HepG2 (cell line): ENCODE results near the gene RUNDC1. TPM values are rescaled to one million over a fixed set of nuclear protein-coding genes. Genes with fewer than 3 reads are reported as not detected.

ENCODE experiments used
- AGO1 ChIP-seq: fragments of 200-400 bp; formaldehyde crosslinking; IDR thresholded peaks from 2 replicates; pipeline ENCODE4 v1.6.1; 2017; ENCODE audit warnings: mild to moderate bottlenecking, low read depth, low read length, moderate library complexity; ENCODE audit not compliant: poor library complexity, severe bottlenecking
- CHD4 ChIP-seq: fragments of 200-600 bp; sonication (generic); IDR thresholded peaks from 2 replicates; pipeline ENCODE4 v1.7.0; 2017; ENCODE audit warnings: mild to moderate bottlenecking, low read length, borderline replicate concordance
- CREB1 ChIP-seq, 2 experiments: fragments of 450-650 bp in 1 of 2; IDR thresholded peaks; 2 replicates each; pipeline ENCODE4 v1.6.1; 2016 to 2017; ENCODE audit warnings: control low read depth in 1 of 2, mild to moderate bottlenecking in 1 of 2, missing compliant biosample characterization in 1 of 2, missing genetic modification characterization in 1 of 2
- KDM1A ChIP-seq: IDR thresholded peaks from 2 replicates; pipeline ENCODE4 v1.6.1; 2016; ENCODE audit warnings: missing compliant biosample characterization
- NFIC ChIP-seq: IDR thresholded peaks from 2 replicates; pipeline ENCODE4 v1.6.1; 2012; ENCODE audit warnings: mild to moderate bottlenecking, low read length, inconsistent platforms
- PAX8 ChIP-seq: sonication (generic); formaldehyde crosslinking; IDR thresholded peaks from 2 replicates; pipeline ENCODE4 v1.8.0; 2022; ENCODE audit warnings: mild to moderate bottlenecking, missing genetic modification reagents, borderline replicate concordance
- PHF21A ChIP-seq: sonication (generic); formaldehyde crosslinking; IDR thresholded peaks from 2 replicates; pipeline ENCODE4 v1.5.0; 2020; ENCODE audit warnings: mild to moderate bottlenecking, missing genetic modification reagents
- SMARCE1 ChIP-seq: fragments of 450-650 bp; IDR thresholded peaks from 2 replicates; pipeline ENCODE4 v1.6.1; 2017; ENCODE audit warnings: borderline replicate concordance
- THYN1 ChIP-seq: sonication (generic); formaldehyde crosslinking; IDR thresholded peaks from 2 replicates; pipeline ENCODE4 v1.8.1; 2023; ENCODE audit warnings: low read depth, mild to moderate bottlenecking, moderate library complexity, missing genetic modification reagents, borderline replicate concordance
- XRCC5 ChIP-seq: fragments of 200-400 bp; formaldehyde crosslinking; optimal IDR thresholded peaks from 2 replicates; pipeline ENCODE3; 2017; ENCODE audit warnings: mild to moderate bottlenecking, low read length
- ZFP36L1 ChIP-seq: sonication (generic); formaldehyde crosslinking; IDR thresholded peaks from 2 replicates; pipeline ENCODE4 v1.8.0; 2022; ENCODE audit warnings: mild to moderate bottlenecking, missing genetic modification reagents, moderate library complexity
- ZNF17 ChIP-seq: sonication (generic); formaldehyde crosslinking; IDR thresholded peaks from 2 replicates; pipeline ENCODE4 v1.5.0; 2020; ENCODE audit warnings: mild to moderate bottlenecking, missing genetic modification reagents
- ZNF264 ChIP-seq: sonication (generic); formaldehyde crosslinking; IDR thresholded peaks from 2 replicates; pipeline ENCODE4 v1.4.0; 2020; ENCODE audit warnings: missing genetic modification reagents
- ZNF33B ChIP-seq: sonication (generic); formaldehyde crosslinking; IDR thresholded peaks from 2 replicates; pipeline ENCODE4 v1.5.1; 2020; ENCODE audit warnings: mild to moderate bottlenecking, missing genetic modification reagents
- ZNF431 ChIP-seq: sonication (generic); formaldehyde crosslinking; IDR thresholded peaks from 2 replicates; pipeline ENCODE4 v1.9.0; 2022; ENCODE audit warnings: missing genetic modification reagents, low read depth, mild to moderate bottlenecking, borderline replicate concordance
- ZSCAN12 ChIP-seq: sonication (generic); formaldehyde crosslinking; IDR thresholded peaks from 2 replicates; pipeline ENCODE4 v1.9.0; 2021; ENCODE audit warnings: mild to moderate bottlenecking, missing genetic modification reagents
- polyA plus RNA-seq, 8 experiments: library from polyadenylated mRNA; depleted of rRNA in 3 of 8; stranded (reverse) in 7 of 8; unstranded in 1 of 8; fragments of >200 nt; fragmentation: Illumina TruSeq in 4 of 8; extraction: Trizol in 4 of 8; gene quantifications; 2 replicates each; pipeline versions ENCODE4 v1.2.1 to v1.2.3, GENCODE V29; 2011 to 2016; ENCODE audit warnings: low read depth in 4 of 8, missing spikeins in 1 of 8, mixed read lengths in 1 of 8; ENCODE audit not compliant: insufficient read depth in 1 of 8
- total RNA-seq, 5 experiments: library from RNA; depleted of rRNA; stranded (reverse); fragments of >200 nt; fragmentation: Illumina TruSeq; extraction: Trizol; gene quantifications; 2 replicates each; pipeline ENCODE4 v1.2.3, GENCODE V29; 2016; ENCODE audit warnings: low read depth in 1 of 5
- TF ChIP-seq, protein P1 (sequence below): sonication (generic); formaldehyde crosslinking; conservative IDR thresholded peaks from 2 replicates; pipeline ENCODE4 v1.8.0; 2022; ENCODE audit warnings: mild to moderate bottlenecking, moderate library complexity, missing genetic modification reagents
- TF ChIP-seq, protein P2 (sequence below): sonication (generic); formaldehyde crosslinking; IDR thresholded peaks from 2 replicates; pipeline ENCODE4 v1.4.0; 2020; ENCODE audit warnings: missing genetic modification reagents
- TF ChIP-seq, protein P3 (sequence below): IDR thresholded peaks from 2 replicates; pipeline ENCODE4 v1.6.1; 2016; ENCODE audit warnings: low read depth, borderline replicate concordance
- TF ChIP-seq, protein P4 (sequence below): sonication (generic); formaldehyde crosslinking; conservative IDR thresholded peaks from 2 replicates; pipeline ENCODE4 v1.4.0; 2020; ENCODE audit warnings: missing genetic modification reagents

RUNDC1 gene
- total and polyA plus RNA-seq, 2 of the 13 experiments (the other 11 are each of a cell fraction or from before 2014, with no cell fraction given), result 10.3 to 11.4 TPM

DNA sequence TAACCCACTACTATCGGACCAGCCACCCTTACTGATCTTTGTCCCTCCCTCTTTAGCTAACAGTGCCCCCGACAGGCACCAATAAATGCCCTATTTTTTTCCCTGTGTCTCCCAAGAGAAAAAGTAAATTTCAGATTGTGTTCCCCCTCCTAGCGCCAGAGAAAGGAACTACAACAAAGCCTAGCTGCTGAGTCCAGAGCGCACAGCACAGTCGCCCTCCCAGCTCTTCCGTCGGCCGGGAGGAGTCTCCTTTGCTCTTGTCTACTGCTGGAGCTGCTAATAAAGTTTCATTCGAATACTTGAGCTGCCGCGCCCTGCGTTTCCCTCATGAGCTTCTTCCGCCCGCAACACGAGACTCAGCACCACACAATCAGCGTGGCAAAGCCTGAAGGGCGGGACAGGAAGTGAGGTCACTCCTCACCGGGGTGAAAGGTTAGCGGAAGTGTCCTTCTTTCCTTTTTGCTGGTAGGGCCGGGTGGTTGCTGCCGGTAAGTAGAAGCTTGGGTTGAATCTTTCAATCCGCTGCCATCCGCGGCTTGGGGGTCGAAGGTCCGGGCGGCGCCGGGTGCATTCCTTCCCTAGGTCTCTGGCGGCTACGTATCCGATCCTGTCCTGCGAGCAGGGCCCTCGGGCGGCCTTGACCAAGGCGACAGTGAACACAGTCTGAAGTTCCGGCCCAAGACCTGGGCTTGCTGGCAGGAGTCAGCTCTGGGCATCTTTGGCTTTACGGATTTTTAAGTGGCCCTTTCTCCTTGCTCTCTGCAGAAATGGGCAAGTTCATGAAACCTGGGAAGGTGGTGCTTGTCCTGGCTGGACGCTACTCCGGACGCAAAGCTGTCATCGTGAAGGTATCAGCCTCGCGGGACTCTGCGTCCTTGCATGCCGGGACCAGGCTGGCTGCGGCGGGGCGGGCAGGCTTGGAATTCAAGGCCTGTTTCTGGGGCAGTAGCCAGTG, 17.9 kb downstream of the RUNDC1 start, which contains the start of gene RPL27 (continued):
- TF ChIP-seq CHD4, result no peak
- peak; percentile 88; the same call in 1 of the 2 replicates for TF ChIP-seq ZNF431
- TF ChIP-seq, protein P1, sequence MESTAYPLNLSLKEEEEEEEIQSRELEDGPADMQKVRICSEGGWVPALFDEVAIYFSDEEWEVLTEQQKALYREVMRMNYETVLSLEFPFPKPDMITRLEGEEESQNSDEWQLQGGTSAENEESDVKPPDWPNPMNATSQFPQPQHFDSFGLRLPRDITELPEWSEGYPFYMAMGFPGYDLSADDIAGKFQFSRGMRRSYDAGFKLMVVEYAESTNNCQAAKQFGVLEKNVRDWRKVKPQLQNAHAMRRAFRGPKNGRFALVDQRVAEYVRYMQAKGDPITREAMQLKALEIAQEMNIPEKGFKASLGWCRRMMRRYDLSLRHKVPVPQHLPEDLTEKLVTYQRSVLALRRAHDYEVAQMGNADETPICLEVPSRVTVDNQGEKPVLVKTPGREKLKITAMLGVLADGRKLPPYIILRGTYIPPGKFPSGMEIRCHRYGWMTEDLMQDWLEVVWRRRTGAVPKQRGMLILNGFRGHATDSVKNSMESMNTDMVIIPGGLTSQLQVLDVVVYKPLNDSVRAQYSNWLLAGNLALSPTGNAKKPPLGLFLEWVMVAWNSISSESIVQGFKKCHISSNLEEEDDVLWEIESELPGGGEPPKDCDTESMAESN (CRISPR knock-in tag), result peak; percentile 98
- peak; percentile 99 for TF ChIP-seq XRCC5
- TF ChIP-seq THYN1 (CRISPR knock-in tag), result no peak
- TF ChIP-seq ZSCAN12 (CRISPR knock-in tag), result 0 out of 2 replicates have a peak, but pooled peaks have one; percentile 9
- TF ChIP-seq ZFP36L1, result peak; percentile 94; the same call in 1 of the 2 replicates
- TF ChIP-seq, protein P2, sequence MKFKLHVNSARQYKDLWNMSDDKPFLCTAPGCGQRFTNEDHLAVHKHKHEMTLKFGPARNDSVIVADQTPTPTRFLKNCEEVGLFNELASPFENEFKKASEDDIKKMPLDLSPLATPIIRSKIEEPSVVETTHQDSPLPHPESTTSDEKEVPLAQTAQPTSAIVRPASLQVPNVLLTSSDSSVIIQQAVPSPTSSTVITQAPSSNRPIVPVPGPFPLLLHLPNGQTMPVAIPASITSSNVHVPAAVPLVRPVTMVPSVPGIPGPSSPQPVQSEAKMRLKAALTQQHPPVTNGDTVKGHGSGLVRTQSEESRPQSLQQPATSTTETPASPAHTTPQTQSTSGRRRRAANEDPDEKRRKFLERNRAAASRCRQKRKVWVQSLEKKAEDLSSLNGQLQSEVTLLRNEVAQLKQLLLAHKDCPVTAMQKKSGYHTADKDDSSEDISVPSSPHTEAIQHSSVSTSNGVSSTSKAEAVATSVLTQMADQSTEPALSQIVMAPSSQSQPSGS (CRISPR knock-in tag), result peak; percentile 98
- no peak for TF ChIP-seq SMARCE1
- 0 out of 2 replicates have a peak, but pooled peaks have one; percentile 28 for TF ChIP-seq ZNF33B (CRISPR knock-in tag)
- peak; percentile 73 for TF ChIP-seq PAX8 (CRISPR knock-in tag)
- TF ChIP-seq, protein P3, sequence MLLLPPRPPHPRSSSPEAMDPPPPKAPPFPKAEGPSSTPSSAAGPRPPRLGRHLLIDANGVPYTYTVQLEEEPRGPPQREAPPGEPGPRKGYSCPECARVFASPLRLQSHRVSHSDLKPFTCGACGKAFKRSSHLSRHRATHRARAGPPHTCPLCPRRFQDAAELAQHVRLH (CRISPR knock-in tag), result peak; percentile 99
- peak; percentile 96 for TF ChIP-seq PHF21A (CRISPR knock-in tag)
- no peak for TF ChIP-seq ZNF17 (CRISPR knock-in tag)
- no peak for TF ChIP-seq KDM1A (CRISPR knock-in tag)
- TF ChIP-seq AGO1, result peak; percentile 81
- TF ChIP-seq, protein P4, sequence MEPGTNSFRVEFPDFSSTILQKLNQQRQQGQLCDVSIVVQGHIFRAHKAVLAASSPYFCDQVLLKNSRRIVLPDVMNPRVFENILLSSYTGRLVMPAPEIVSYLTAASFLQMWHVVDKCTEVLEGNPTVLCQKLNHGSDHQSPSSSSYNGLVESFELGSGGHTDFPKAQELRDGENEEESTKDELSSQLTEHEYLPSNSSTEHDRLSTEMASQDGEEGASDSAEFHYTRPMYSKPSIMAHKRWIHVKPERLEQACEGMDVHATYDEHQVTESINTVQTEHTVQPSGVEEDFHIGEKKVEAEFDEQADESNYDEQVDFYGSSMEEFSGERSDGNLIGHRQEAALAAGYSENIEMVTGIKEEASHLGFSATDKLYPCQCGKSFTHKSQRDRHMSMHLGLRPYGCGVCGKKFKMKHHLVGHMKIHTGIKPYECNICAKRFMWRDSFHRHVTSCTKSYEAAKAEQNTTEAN, result peak; percentile 89
- TF ChIP-seq NFIC, result peak; percentile 83
- TF ChIP-seq ZNF264, result peak; percentile 96
- peak; percentile 96 for TF ChIP-seq CREB1 (IDR thresholded peaks at IDR 0.05)
- peak; percentile 99 for TF ChIP-seq CREB1 (CRISPR knock-in tag; IDR thresholded peaks at IDR 0.05)
